ENCODE measurements around the gene PARPBP. TPM values are rescaled to one million over a fixed set of nuclear protein-coding genes. Genes with fewer than 3 reads are reported as not detected.
"Not testable (repeated sequence)": the region's sequence is repeated elsewhere in the genome, so short reads cannot be mapped to it uniquely, and the experiment has no call there.

Gene PARPBP
- total and polyA plus RNA-seq, 2 donors: 1.5 to 21.4 TPM

- H3K36me3 ChIP-seq (ENCODE audit: insufficient read depth); H3K4me1 ChIP-seq (ENCODE audit: insufficient read depth); DNase-seq (ENCODE audit: extremely low spot score); H3K4me3 ChIP-seq (ENCODE audit: low read depth, low read length); H3K27ac ChIP-seq (ENCODE audit: low read depth): not testable (repeated sequence)
- 95% methylated on average over 2 of the region's 2 CpGs for WGBS
Measured at GRCh38 chr12:102240859-102241258, 120.9 kb downstream of the PARPBP start.

Small RNAs within 50 kb of the gene (small RNA-seq; reads per million reads assigned to genes)
- not detected for gene RN7SL793P

Other genes starting within 250 kb of the PARPBP start
- gene DRAM1, start 242.6 kb upstream of the PARPBP start, total RNA-seq: 14.0 TPM
- gene DRAM1, start 242.6 kb upstream of the PARPBP start, polyA plus RNA-seq: 19.4 TPM
- gene WASHC3, start 58.2 kb upstream of the PARPBP start, total RNA-seq: 82.1 TPM
- gene WASHC3, start 58.2 kb upstream of the PARPBP start, polyA plus RNA-seq: 70.4 TPM
- 34.9 TPM for gene NUP37, start 69 bp upstream of the PARPBP start, total RNA-seq
- gene NUP37, start 69 bp upstream of the PARPBP start, polyA plus RNA-seq: 22.8 TPM
- gene PMCH, start 77.7 kb downstream of the PARPBP start, total RNA-seq: not detected
- gene PMCH, start 77.7 kb downstream of the PARPBP start, polyA plus RNA-seq: not detected